Retinal pigment epithelial cell (primary cell): ENCODE results near the gene NLK.

ENCODE experiments used
- DNase-seq: peaks from one replicate; pipeline ENCODE4 v3.0.0-alpha.2; 2010; ENCODE audit warnings: low read depth
- H3K4me3 ChIP-seq: 2 replicates; pipeline ENCODE4 v1.5.1; 2011; ENCODE audit warnings: mild to moderate bottlenecking, low read length, control low read depth, moderate library complexity
- CTCF ChIP-seq: conservative IDR thresholded peaks from 2 replicates; pipeline ENCODE4 v1.5.1; 2011; ENCODE audit warnings: low read depth, low read length, control low read depth, inconsistent platforms

Gene NLK

GRCh38 chr17:28131599-28131998 is 89.1 kb downstream of the NLK start:
- H3K4me3 ChIP-seq: no peak overlapping the region
- TF ChIP-seq CTCF: no peak
- DNase-seq: no peak

- DNase-seq: peak; percentile 43
- no peak overlapping the region for H3K4me3 ChIP-seq
Measured at GRCh38 chr17:28133562-28133970, 91.1 kb downstream of the NLK start.

GRCh38 chr17:28136923-28137322 is 94.4 kb downstream of the NLK start:
- TF ChIP-seq CTCF: no peak

More at GRCh38 chr17:28133562-28133970, 91.1 kb downstream of the NLK start:
- TF ChIP-seq CTCF: no peak

GRCh38 chr17:28139822-28140221 is 97.3 kb downstream of the NLK start:
- TF ChIP-seq CTCF: no peak
- H3K4me3 ChIP-seq: no peak overlapping the region
- DNase-seq: no peak

More at GRCh38 chr17:28136923-28137322, 94.4 kb downstream of the NLK start:
- no peak overlapping the region for H3K4me3 ChIP-seq
- DNase-seq: no peak

GRCh38 chr17:28141313-28141712 is 98.8 kb downstream of the NLK start:
- no peak for TF ChIP-seq CTCF
- no peak for DNase-seq
- no peak overlapping the region for H3K4me3 ChIP-seq

- TF ChIP-seq CTCF: no peak
- no peak for DNase-seq
- no peak overlapping the region for H3K4me3 ChIP-seq
Measured at GRCh38 chr17:28141773-28142172, 99.3 kb downstream of the NLK start.

- TF ChIP-seq CTCF: no peak
- no peak overlapping the region for H3K4me3 ChIP-seq
- DNase-seq: no peak
Measured at GRCh38 chr17:28142305-28142704, 99.8 kb downstream of the NLK start.
